Measurements from ENCODE around the gene MIB2. TPM values are rescaled to one million over a fixed set of nuclear protein-coding genes. Genes with fewer than 3 reads are reported as not detected.

Gene MIB2
- polyA plus RNA-seq, 1 donor from 2014 or later: 106 TPM

DNA sequence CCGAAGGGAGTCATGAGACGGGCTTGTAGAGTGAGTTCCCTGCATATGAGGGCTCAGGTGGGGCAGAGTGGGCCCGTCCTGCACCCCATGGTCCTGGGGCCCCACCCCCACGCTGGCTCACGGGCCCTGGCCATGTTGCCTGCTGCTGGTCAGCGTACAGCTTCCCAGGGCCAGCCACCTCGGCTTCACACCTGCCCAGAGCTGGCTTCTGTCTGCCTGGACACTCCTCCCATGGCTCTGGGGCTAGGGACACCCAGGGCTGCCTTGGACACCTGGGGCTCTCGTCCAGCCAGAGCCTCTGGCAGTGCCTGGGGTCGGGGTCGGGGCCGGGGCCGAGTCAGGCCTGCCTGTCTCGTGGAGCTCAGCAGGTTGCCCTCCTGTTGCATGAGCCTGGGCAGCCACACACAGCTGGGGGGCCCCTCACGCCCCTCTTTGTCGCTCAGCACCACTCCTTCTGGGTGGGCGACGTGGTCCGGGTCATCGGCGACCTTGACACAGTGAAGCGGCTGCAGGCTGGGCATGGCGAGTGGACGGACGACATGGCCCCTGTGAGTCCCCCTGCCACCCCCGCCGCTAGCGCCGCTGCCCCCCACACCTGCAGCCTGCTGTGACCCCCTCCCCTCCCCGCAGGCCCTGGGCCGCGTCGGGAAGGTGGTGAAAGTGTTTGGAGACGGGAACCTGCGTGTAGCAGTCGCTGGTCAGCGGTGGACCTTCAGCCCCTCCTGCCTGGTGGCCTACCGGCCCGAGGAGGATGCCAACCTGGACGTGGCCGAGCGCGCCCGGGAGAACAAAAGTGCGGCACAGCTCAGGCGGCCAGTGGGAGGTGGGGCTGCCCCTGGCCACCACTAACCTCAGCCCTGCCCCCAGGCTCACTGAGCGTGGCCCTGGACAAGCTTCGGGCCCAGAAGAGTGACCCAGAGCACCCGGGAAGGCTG is 11.2 kb downstream of the MIB2 start:
- Histone ChIP-seq H3K9me3 (ENCODE audit: low read length) (no peaks in the 10 kb centered on the region), H2AFZ (ENCODE audit: low read depth, low read length) (no peak overlapping the region), H4K20me1 (ENCODE audit: insufficient read depth) (no peaks in the 10 kb centered on the region), H3K9ac (ENCODE audit: low read length) (no peak overlapping the region), H3K36me3 (ENCODE audit: insufficient read depth, low read length) (peaks cover 3% of the 10 kb centered on the region), H3K79me2 (replicated peaks; ENCODE audit: insufficient read depth, low read length) (no peaks in the 10 kb centered on the region), H3K4me3 (ENCODE audit: low read length) (no peak overlapping the region), H3K9me2 (ENCODE audit: insufficient read depth, low read length) (no peaks in the 10 kb centered on the region), H3K4me2 (ENCODE audit: low read length) (no peak overlapping the region), H3F3A (ENCODE audit: insufficient read depth, low read length, poor library complexity, severe bottlenecking) (no peaks in the 10 kb centered on the region), H3K27ac (ENCODE audit: low read length) (no peak overlapping the region), H3K27me3 (ENCODE audit: insufficient read depth, low read depth, low read length) (peaks cover 7% of the 10 kb centered on the region)
- TF ChIP-seq MXI1 (conservative IDR thresholded peaks at IDR 0.05; ENCODE audit: poor library complexity, severe bottlenecking) (no peak), RAD21 (conservative IDR thresholded peaks at IDR 0.05) (no peak), SMC3 (conservative IDR thresholded peaks at IDR 0.05; ENCODE audit: poor library complexity) (no peak), POLR2AphosphoS5 (IDR thresholded peaks at IDR 0.05) (no peak), EP300 (conservative IDR thresholded peaks at IDR 0.05; ENCODE audit: poor library complexity, severe bottlenecking) (no peak), EZH2 (IDR thresholded peaks at IDR 0.05; ENCODE audit: borderline replicate concordance, insufficient read depth, low read length, poor library complexity, severe bottlenecking) (no peak), TAF1 (IDR thresholded peaks at IDR 0.05; ENCODE audit: low read depth) (no peak)
- TF ChIP-seq, protein P1, sequence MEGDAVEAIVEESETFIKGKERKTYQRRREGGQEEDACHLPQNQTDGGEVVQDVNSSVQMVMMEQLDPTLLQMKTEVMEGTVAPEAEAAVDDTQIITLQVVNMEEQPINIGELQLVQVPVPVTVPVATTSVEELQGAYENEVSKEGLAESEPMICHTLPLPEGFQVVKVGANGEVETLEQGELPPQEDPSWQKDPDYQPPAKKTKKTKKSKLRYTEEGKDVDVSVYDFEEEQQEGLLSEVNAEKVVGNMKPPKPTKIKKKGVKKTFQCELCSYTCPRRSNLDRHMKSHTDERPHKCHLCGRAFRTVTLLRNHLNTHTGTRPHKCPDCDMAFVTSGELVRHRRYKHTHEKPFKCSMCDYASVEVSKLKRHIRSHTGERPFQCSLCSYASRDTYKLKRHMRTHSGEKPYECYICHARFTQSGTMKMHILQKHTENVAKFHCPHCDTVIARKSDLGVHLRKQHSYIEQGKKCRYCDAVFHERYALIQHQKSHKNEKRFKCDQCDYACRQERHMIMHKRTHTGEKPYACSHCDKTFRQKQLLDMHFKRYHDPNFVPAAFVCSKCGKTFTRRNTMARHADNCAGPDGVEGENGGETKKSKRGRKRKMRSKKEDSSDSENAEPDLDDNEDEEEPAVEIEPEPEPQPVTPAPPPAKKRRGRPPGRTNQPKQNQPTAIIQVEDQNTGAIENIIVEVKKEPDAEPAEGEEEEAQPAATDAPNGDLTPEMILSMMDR (IDR thresholded peaks at IDR 0.05; ENCODE audit: poor library complexity, severe bottlenecking): no peak
- TF ChIP-seq, protein P2, sequence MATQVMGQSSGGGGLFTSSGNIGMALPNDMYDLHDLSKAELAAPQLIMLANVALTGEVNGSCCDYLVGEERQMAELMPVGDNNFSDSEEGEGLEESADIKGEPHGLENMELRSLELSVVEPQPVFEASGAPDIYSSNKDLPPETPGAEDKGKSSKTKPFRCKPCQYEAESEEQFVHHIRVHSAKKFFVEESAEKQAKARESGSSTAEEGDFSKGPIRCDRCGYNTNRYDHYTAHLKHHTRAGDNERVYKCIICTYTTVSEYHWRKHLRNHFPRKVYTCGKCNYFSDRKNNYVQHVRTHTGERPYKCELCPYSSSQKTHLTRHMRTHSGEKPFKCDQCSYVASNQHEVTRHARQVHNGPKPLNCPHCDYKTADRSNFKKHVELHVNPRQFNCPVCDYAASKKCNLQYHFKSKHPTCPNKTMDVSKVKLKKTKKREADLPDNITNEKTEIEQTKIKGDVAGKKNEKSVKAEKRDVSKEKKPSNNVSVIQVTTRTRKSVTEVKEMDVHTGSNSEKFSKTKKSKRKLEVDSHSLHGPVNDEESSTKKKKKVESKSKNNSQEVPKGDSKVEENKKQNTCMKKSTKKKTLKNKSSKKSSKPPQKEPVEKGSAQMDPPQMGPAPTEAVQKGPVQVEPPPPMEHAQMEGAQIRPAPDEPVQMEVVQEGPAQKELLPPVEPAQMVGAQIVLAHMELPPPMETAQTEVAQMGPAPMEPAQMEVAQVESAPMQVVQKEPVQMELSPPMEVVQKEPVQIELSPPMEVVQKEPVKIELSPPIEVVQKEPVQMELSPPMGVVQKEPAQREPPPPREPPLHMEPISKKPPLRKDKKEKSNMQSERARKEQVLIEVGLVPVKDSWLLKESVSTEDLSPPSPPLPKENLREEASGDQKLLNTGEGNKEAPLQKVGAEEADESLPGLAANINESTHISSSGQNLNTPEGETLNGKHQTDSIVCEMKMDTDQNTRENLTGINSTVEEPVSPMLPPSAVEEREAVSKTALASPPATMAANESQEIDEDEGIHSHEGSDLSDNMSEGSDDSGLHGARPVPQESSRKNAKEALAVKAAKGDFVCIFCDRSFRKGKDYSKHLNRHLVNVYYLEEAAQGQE (IDR thresholded peaks at IDR 0.05; ENCODE audit: borderline replicate concordance): no peak

DNA sequence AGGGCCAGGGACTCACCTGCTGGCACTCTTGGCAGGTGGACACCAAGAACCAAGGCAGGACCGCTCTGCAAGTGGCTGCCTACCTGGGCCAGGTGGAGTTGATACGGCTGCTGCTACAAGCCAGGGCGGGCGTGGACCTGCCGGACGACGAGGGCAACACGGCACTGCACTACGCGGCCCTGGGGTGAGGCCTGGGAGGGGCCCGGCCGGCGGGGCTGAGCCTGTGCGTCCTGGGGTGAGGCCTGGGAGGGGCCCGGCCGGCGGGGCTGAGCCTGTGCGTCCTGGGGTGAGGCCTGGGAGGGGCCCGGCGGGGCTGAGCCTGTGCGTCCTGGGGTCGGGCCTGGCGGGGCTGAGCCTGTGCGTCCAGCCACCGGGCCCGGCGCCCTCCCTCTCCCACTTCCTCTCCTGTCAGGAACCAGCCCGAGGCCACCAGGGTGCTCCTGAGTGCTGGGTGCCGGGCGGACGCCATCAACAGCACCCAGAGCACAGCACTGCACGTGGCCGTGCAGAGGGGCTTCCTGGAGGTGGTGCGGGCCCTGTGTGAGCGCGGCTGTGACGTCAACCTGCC is 12.0 kb downstream of the MIB2 start:
- Histone ChIP-seq H3K36me3 (ENCODE audit: insufficient read depth, low read length) (peaks cover 3% of the 10 kb centered on the region), H3K27ac (ENCODE audit: low read length) (no peak overlapping the region), H3F3A (ENCODE audit: insufficient read depth, low read length, poor library complexity, severe bottlenecking) (no peaks in the 10 kb centered on the region), H3K9ac (ENCODE audit: low read length) (no peak overlapping the region), H3K9me2 (ENCODE audit: insufficient read depth, low read length) (no peaks in the 10 kb centered on the region), H3K79me2 (replicated peaks; ENCODE audit: insufficient read depth, low read length) (no peaks in the 10 kb centered on the region), H3K4me3 (ENCODE audit: low read length) (no peak overlapping the region), H4K20me1 (ENCODE audit: insufficient read depth) (no peaks in the 10 kb centered on the region), H3K9me3 (ENCODE audit: low read length) (no peaks in the 10 kb centered on the region), H3K4me2 (ENCODE audit: low read length) (no peak overlapping the region), H3K27me3 (ENCODE audit: insufficient read depth, low read depth, low read length) (peaks cover 13% of the 10 kb centered on the region), H2AFZ (ENCODE audit: low read depth, low read length) (no peak overlapping the region)
- TF ChIP-seq TAF1 (IDR thresholded peaks at IDR 0.05; ENCODE audit: low read depth) (no peak), EP300 (conservative IDR thresholded peaks at IDR 0.05; ENCODE audit: poor library complexity, severe bottlenecking) (no peak), POLR2AphosphoS5 (IDR thresholded peaks at IDR 0.05) (no peak), EZH2 (IDR thresholded peaks at IDR 0.05; ENCODE audit: borderline replicate concordance, insufficient read depth, low read length, poor library complexity, severe bottlenecking) (no peak), MXI1 (conservative IDR thresholded peaks at IDR 0.05; ENCODE audit: poor library complexity, severe bottlenecking) (no peak), SMC3 (conservative IDR thresholded peaks at IDR 0.05; ENCODE audit: poor library complexity) (no peak)
- TF ChIP-seq, protein P2 (IDR thresholded peaks at IDR 0.05; ENCODE audit: borderline replicate concordance): no peak
